GM18873 (cell line): ENCODE measurements around the gene GTPBP6.
A peak's percentile ranks its signal among the peaks of the same experiment; 100 is the strongest.
"Not testable (repeated sequence)": the region's sequence is repeated elsewhere in the genome, so short reads cannot be mapped to it uniquely, and the experiment has no call there.

Experiments used
- ATAC-seq: cut with Tn5 transposase; IDR thresholded peaks from one replicate; pipeline ENCODE4 v1.9.1; 2021; ENCODE audit warnings: mild to moderate bottlenecking, moderate library complexity, moderate number of reproducible peaks; ENCODE audit not compliant: unreplicated experiment, low FRiP score

The GTPBP6 gene

GRCh38 chrX:318068-318738 lies 393 bp downstream of the GTPBP6 start:
- peak; percentile 65 for ATAC-seq

- no peak for ATAC-seq
These were observed 1.1 kb downstream of the GTPBP6 start for GRCh38 chrX:317424-318067.

- no peak for ATAC-seq
These were observed 2.0 kb downstream of the GTPBP6 start for GRCh38 chrX:316351-317325.

- ATAC-seq, result no peak
These were observed 3.6 kb downstream of the GTPBP6 start for GRCh38 chrX:314781-315595.

GRCh38 chrX:314049-314448 lies 4.5 kb downstream of the GTPBP6 start:
- ATAC-seq, result no peak

- ATAC-seq, result no peak
These were observed 5.0 kb downstream of the GTPBP6 start for GRCh38 chrX:313546-313945.

GRCh38 chrX:312621-313331 lies 5.8 kb downstream of the GTPBP6 start:
- ATAC-seq, result no peak

GRCh38 chrX:311156-312129 lies 7.2 kb downstream of the GTPBP6 start:
- ATAC-seq, result no peak

- ATAC-seq, result no peak
These were observed 7.9 kb downstream of the GTPBP6 start for GRCh38 chrX:310621-311155.

- no peak for ATAC-seq
These were observed 9.6 kb downstream of the GTPBP6 start for GRCh38 chrX:308821-309520.

- no peak for ATAC-seq
These were observed 11.1 kb downstream of the GTPBP6 start for GRCh38 chrX:307261-308111.

- not testable (repeated sequence) for ATAC-seq
These were observed 11.9 kb downstream of the GTPBP6 start for GRCh38 chrX:306614-307251.

GRCh38 chrX:305781-306613 lies 12.6 kb downstream of the GTPBP6 start:
- ATAC-seq, result not testable (repeated sequence)

- no peak for ATAC-seq
These were observed 15.6 kb downstream of the GTPBP6 start for GRCh38 chrX:302975-303374.

- ATAC-seq, result no peak
These were observed 18.3 kb downstream of the GTPBP6 start for GRCh38 chrX:300334-300733.
